H1 (cell line): ENCODE measurements around the gene COL25A1. TPM values are rescaled to one million over a fixed set of nuclear protein-coding genes. Genes with fewer than 3 reads are reported as not detected.

ENCODE experiments used
- ATF2 ChIP-seq: IDR thresholded peaks from 2 replicates; pipeline ENCODE4 v1.6.1; 2012; ENCODE audit warnings: low read length, inconsistent platforms
- ATF3 ChIP-seq: IDR thresholded peaks from 2 replicates; pipeline ENCODE4 v1.6.1; 2011; ENCODE audit warnings: low read depth, mild to moderate bottlenecking, low read length; ENCODE audit not compliant: insufficient read depth
- HDAC6 ChIP-seq: IDR thresholded peaks from one replicate; pipeline ENCODE4 v1.7.1; 2012; ENCODE audit warnings: low read depth, mild to moderate bottlenecking, inconsistent platforms, low read length, moderate library complexity
- PHF8 ChIP-seq: fragments of 200-600 bp; sonication (generic); conservative IDR thresholded peaks from 2 replicates; pipeline ENCODE4 v1.7.1; 2012; ENCODE audit warnings: low read depth, mild to moderate bottlenecking, inconsistent platforms, low read length, moderate library complexity
- SIRT6 ChIP-seq: IDR thresholded peaks from one replicate; pipeline ENCODE4 v1.7.1; 2012; ENCODE audit warnings: low read length, inconsistent platforms
- SP2 ChIP-seq: IDR thresholded peaks from 2 replicates; pipeline ENCODE4 v1.6.1; 2012; ENCODE audit warnings: mild to moderate bottlenecking, low read length, inconsistent platforms
- SRF ChIP-seq: IDR thresholded peaks from 2 replicates; pipeline ENCODE4 v1.6.1; 2011; ENCODE audit warnings: mild to moderate bottlenecking, low read depth, low read length, moderate library complexity
- polyA plus RNA-seq, 7 experiments: library from polyadenylated mRNA; depleted of rRNA in 3 of 7; stranded (reverse) in 5 of 7; unstranded in 2 of 7; fragments of >200 nt in 5 of 7; fragments of 200-250 nt in 2 of 7; gene quantifications; 1 replicate in 5 of 7; 2 replicates in 1 of 7; 4 replicates in 1 of 7; pipeline versions ENCODE4 v1.2.1 to v1.2.3, GENCODE V29; 2011 to 2013; ENCODE audit warnings: missing spikeins in 2 of 7, mixed read lengths in 2 of 7
- total RNA-seq: library from RNA; stranded (reverse); fragmentation: NEBNext Ultra II Directional; extraction: Animal tissue kit (Norgen Biotek cat#: 25700); gene quantifications from 2 replicates; pipeline ENCODE4 v1.2.1, GENCODE V29; 2021

COL25A1 gene
- total and polyA plus RNA-seq, 2 of the 8 experiments (the other 6 are each of a cell fraction or from before 2014, with no cell fraction given), result 1.1 to 8.3 TPM

GRCh38 chr4:109126856-109127255, 175.6 kb downstream of the COL25A1 start (continued):
- no peak for TF ChIP-seq ATF2
- TF ChIP-seq HDAC6, result no peak
- no peak for TF ChIP-seq PHF8
- TF ChIP-seq SRF, result no peak
- TF ChIP-seq SP2, result no peak
- TF ChIP-seq ATF3, result no peak
- no peak for TF ChIP-seq SIRT6
